Lower lobe of right lung (tissue), 2 donors: Measurements from ENCODE around the gene PPP2R3B. TPM values are rescaled to one million over a fixed set of nuclear protein-coding genes. Genes with fewer than 3 reads are reported as not detected.

Experiments
- ATAC-seq, 2 donors: fragments of 200-7000 bp; cut with Tn5 transposase; one replicate each; pipeline ENCODE4 v1.9.1; 2020 to 2022; ENCODE audit warnings: mild to moderate bottlenecking in 2 of 2, moderate library complexity in 2 of 2
- DNase-seq: peaks from one replicate; pipeline ENCODE4 v3.0.0-alpha.2; 2020
- H3K27ac ChIP-seq: fragments of 200-600 bp; one replicate; pipeline ENCODE4 v1.8.0; 2022
- H3K27me3 ChIP-seq: fragments of 200-600 bp; one replicate; pipeline ENCODE4 v1.8.0; 2022; ENCODE audit warnings: low read depth
- H3K36me3 ChIP-seq: fragments of 200-600 bp; one replicate; pipeline ENCODE4 v1.8.0; 2022; ENCODE audit warnings: mild to moderate bottlenecking
- H3K4me1 ChIP-seq: fragments of 200-600 bp; one replicate; pipeline ENCODE4 v1.8.0; 2022
- H3K4me3 ChIP-seq: fragments of 200-600 bp; one replicate; pipeline ENCODE4 v1.8.0; 2022; ENCODE audit warnings: mild to moderate bottlenecking
- H3K9me3 ChIP-seq: fragments of 200-600 bp; one replicate; pipeline ENCODE4 v1.8.0; 2022
- CTCF ChIP-seq: fragments of 200-600 bp; IDR thresholded peaks from one replicate; pipeline ENCODE4 v1.8.0; 2022; ENCODE audit warnings: antibody characterized with exemption, mild to moderate bottlenecking
- intact Hi-C: fragments of 100-400 bp; cut with DNase I; formaldehyde crosslinking; loops from one replicate; pipeline ENCODE4 v1.11.0; 2022
- total RNA-seq: library from RNA; stranded (reverse); fragmentation: NEBNext Ultra II Directional; extraction: Animal tissue kit (Norgen Biotek cat#: 25700); gene quantifications from one replicate; pipeline ENCODE4 v1.2.1, GENCODE V29; 2021
- donor health status: DM: no; HTN: yes; CAD: no; lungs with severe emphysema.

PPP2R3B gene
- total RNA-seq, 1 donor from 2014 or later = 11.2 TPM

- intact Hi-C loops = no loop called here
- Histone ChIP-seq H3K27me3 (peaks cover 5% of the 10 kb centered on the region), H3K36me3 (no peaks in the 10 kb centered on the region), H3K27ac (peak overlapping the region; percentile 54), H3K4me1 (no peaks in the 10 kb centered on the region), H3K9me3 (no peaks in the 10 kb centered on the region), H3K4me3 (peak overlapping the region; percentile 38)
- no peak for TF ChIP-seq CTCF
- ATAC-seq = peak; percentile 24 to 56
- DNase-seq = no peak
Observed at GRCh38 chrX:413322-414201, 26.9 kb upstream of the PPP2R3B start.

GRCh38 chrX:410296-410695, 23.6 kb upstream of the PPP2R3B start:
- Histone ChIP-seq H3K4me3 (no peak overlapping the region), H3K27ac (no peak overlapping the region), H3K27me3 (peaks cover 5% of the 10 kb centered on the region), H3K4me1 (no peaks in the 10 kb centered on the region), H3K36me3 (no peaks in the 10 kb centered on the region), H3K9me3 (no peaks in the 10 kb centered on the region)
- ATAC-seq = no peak
- no peak for TF ChIP-seq CTCF
- no peak for DNase-seq
- intact Hi-C loops = no loop called here

- ATAC-seq (no peak), DNase-seq (no peak)
- H3K4me1 ChIP-seq = no peaks in the 10 kb centered on the region
- H3K27ac ChIP-seq = no peak overlapping the region
- no peak overlapping the region for H3K4me3 ChIP-seq
- H3K9me3 ChIP-seq = no peaks in the 10 kb centered on the region
- no peaks in the 10 kb centered on the region for H3K27me3 ChIP-seq
- no peak for TF ChIP-seq CTCF
- no peaks in the 10 kb centered on the region for H3K36me3 ChIP-seq
- intact Hi-C loops = no loop called here
Observed at GRCh38 chrX:405149-405548, 18.4 kb upstream of the PPP2R3B start.

- H3K27ac ChIP-seq = no peak overlapping the region
- no peak for DNase-seq
- H3K4me3 ChIP-seq = no peak overlapping the region
- no peaks in the 10 kb centered on the region for H3K27me3 ChIP-seq
- ATAC-seq = no peak
- intact Hi-C loops = no loop called here
- TF ChIP-seq CTCF = no peak
- H3K9me3 ChIP-seq = no peaks in the 10 kb centered on the region
- H3K4me1 ChIP-seq = no peaks in the 10 kb centered on the region
- no peaks in the 10 kb centered on the region for H3K36me3 ChIP-seq
Observed at GRCh38 chrX:404656-405055, 17.9 kb upstream of the PPP2R3B start.

GRCh38 chrX:402857-403256, 16.1 kb upstream of the PPP2R3B start:
- no peaks in the 10 kb centered on the region for H3K36me3 ChIP-seq
- no peak for TF ChIP-seq CTCF
- no peak for DNase-seq

More at GRCh38 chrX:402857-403256, 16.1 kb upstream of the PPP2R3B start:
- intact Hi-C loops = no loop called here
- H3K9me3 ChIP-seq = no peaks in the 10 kb centered on the region
- ATAC-seq = no peak
- no peak overlapping the region for H3K4me3 ChIP-seq
- no peak overlapping the region for H3K27ac ChIP-seq
- no peaks in the 10 kb centered on the region for H3K4me1 ChIP-seq
- no peaks in the 10 kb centered on the region for H3K27me3 ChIP-seq
